Cardiac septum (tissue), 1 donor: Measurements from ENCODE around the gene NFIB. TPM values are rescaled to one million over a fixed set of nuclear protein-coding genes. Genes with fewer than 3 reads are reported as not detected.

Source experiments
- DNase-seq: peaks from one replicate; pipeline ENCODE4 v3.0.0-alpha.2; 2020; ENCODE audit warnings: low spot score
- intact Hi-C: fragments of 100-400 bp; cut with DNase I; formaldehyde crosslinking; loops from one replicate; pipeline ENCODE4 v1.14.0; 2022
- total RNA-seq: library from RNA; stranded (reverse); fragmentation: NEBNext Ultra II Directional; extraction: Animal tissue kit (Norgen Biotek cat#: 25700); gene quantifications from one replicate; pipeline ENCODE4 v1.2.1, GENCODE V29; 2021
- donor health status: DM: no; HTN: no; CAD: no.

Gene NFIB
- total RNA-seq, 1 donor from 2014 or later = 129 TPM

- intact Hi-C loops = no loop called here
- DNase-seq = no peak
Observed at GRCh38 chr9:14156046-14156445, 157.9 kb downstream of the NFIB start.

GRCh38 chr9:14155237-14155636, 158.7 kb downstream of the NFIB start:
- DNase-seq = no peak
- intact Hi-C loops = no loop called here

GRCh38 chr9:14153310-14153720, 160.6 kb downstream of the NFIB start:
- intact Hi-C loops = loop anchor here (5.0 kb wide), 1 partner anchor 44 kb away; no protein-coding TSS in a partner anchor
- no peak for DNase-seq

GRCh38 chr9:14151451-14151850, 162.5 kb downstream of the NFIB start:
- no peak for DNase-seq
- intact Hi-C loops = loop anchor here (5.0 kb wide), 1 partner anchor 46 kb away; no protein-coding TSS in a partner anchor

- intact Hi-C loops = no loop called here
Observed at GRCh38 chr9:14148501-14149103, 165.3 kb downstream of the NFIB start.

GRCh38 chr9:14147738-14148137, 166.2 kb downstream of the NFIB start:
- intact Hi-C loops = no loop called here
- DNase-seq = no peak

More at GRCh38 chr9:14148501-14149103, 165.3 kb downstream of the NFIB start:
- no peak for DNase-seq

GRCh38 chr9:14146201-14146874, 167.6 kb downstream of the NFIB start:
- intact Hi-C loops = no loop called here
- no peak for DNase-seq

- no peak for DNase-seq
- intact Hi-C loops = loop anchor here (5.0 kb wide), 1 partner anchor 42 kb away; no protein-coding TSS in a partner anchor
Observed at GRCh38 chr9:14144215-14144614, 169.7 kb downstream of the NFIB start.

GRCh38 chr9:14141699-14142098, 172.2 kb downstream of the NFIB start:
- DNase-seq = no peak
- intact Hi-C loops = loop anchor here (5.0 kb wide), 1 partner anchor 39 kb away; no protein-coding TSS in a partner anchor

GRCh38 chr9:14140096-14140697, 173.7 kb downstream of the NFIB start:
- intact Hi-C loops = loop anchor here (5.0 kb wide), 1 partner anchor 38 kb away; no protein-coding TSS in a partner anchor
- DNase-seq = no peak

GRCh38 chr9:14139287-14139686, 174.7 kb downstream of the NFIB start:
- DNase-seq = no peak
- intact Hi-C loops = no loop called here

GRCh38 chr9:14136646-14137370, 177.1 kb downstream of the NFIB start:
- DNase-seq = no peak
- intact Hi-C loops = no loop called here

- intact Hi-C loops = no loop called here
- DNase-seq = no peak
Observed at GRCh38 chr9:14136047-14136635, 177.8 kb downstream of the NFIB start.

- no peak for DNase-seq
- intact Hi-C loops = no loop called here
Observed at GRCh38 chr9:14135421-14135820, 178.5 kb downstream of the NFIB start.

GRCh38 chr9:14133394-14133793, 180.5 kb downstream of the NFIB start:
- intact Hi-C loops = no loop called here

GRCh38 chr9:14132775-14133174, 181.2 kb downstream of the NFIB start:
- intact Hi-C loops = no loop called here
- no peak for DNase-seq

More at GRCh38 chr9:14133394-14133793, 180.5 kb downstream of the NFIB start:
- DNase-seq = no peak

GRCh38 chr9:14131356-14132088, 182.4 kb downstream of the NFIB start:
- intact Hi-C loops = no loop called here
- no peak for DNase-seq

- no peak for DNase-seq
- intact Hi-C loops = no loop called here
Observed at GRCh38 chr9:14127656-14128055, 186.3 kb downstream of the NFIB start.
